Cardiac fibroblast (primary cell): Measurements from ENCODE around the gene CC2D1B.

ENCODE experiments used
- DNase-seq, 2 donors: peaks; one replicate each; pipeline versions ENCODE4 v3.0.0 to v3.0.0-alpha.2; 2010; ENCODE audit warnings: low read depth in 2 of 2
- H3K4me3 ChIP-seq, 2 donors: replicated peaks in 1 of 2; 1 replicate in 1 of 2; 2 replicates in 1 of 2; pipeline ENCODE4 v1.5.1; 2011; ENCODE audit warnings: low read depth in 2 of 2, low read length in 2 of 2, mild to moderate bottlenecking in 2 of 2, moderate library complexity in 1 of 2
- CTCF ChIP-seq: IDR thresholded peaks from one replicate; pipeline ENCODE4 v1.5.1; 2011; ENCODE audit warnings: low read depth, mild to moderate bottlenecking, low read length, inconsistent platforms

Gene CC2D1B

DNA sequence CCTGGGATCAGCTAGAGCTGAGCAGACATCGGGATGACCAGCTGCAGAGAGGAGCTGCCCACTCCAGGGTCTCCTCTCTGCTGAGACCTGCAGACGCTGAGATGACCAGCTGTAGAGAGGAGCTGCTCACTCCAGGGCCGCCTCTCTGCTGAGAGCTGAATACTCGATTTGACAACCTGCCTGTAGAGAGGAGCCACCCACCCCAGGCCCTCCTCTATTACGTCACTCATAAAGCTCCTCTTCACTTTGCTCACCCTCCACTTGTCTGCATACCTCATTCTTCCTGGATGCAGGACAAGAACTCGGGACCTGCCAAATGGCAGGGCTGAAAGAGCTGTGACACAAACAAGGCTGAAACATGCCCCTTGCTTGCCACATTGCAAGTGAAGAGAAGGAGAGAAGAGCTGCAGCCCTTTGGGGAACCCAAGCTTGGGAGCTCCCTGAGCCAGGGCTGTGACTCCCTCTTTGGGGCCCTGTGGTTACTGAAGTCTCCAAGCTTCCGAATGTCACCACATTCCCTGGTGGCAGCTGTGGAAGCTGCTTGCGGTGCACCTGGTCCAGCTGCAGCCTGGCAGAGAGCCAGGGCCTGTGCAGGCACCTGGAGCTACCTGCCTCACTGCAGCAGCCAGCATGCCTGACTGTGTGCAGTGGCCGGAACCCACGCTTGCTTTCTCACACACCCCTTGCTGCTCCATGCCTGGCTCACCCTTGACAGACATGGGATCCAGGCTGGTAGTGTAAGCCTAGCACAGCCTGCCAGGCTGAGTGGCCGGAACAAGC lies 59.6 kb downstream of the CC2D1B start:
- no peak for DNase-seq

DNA sequence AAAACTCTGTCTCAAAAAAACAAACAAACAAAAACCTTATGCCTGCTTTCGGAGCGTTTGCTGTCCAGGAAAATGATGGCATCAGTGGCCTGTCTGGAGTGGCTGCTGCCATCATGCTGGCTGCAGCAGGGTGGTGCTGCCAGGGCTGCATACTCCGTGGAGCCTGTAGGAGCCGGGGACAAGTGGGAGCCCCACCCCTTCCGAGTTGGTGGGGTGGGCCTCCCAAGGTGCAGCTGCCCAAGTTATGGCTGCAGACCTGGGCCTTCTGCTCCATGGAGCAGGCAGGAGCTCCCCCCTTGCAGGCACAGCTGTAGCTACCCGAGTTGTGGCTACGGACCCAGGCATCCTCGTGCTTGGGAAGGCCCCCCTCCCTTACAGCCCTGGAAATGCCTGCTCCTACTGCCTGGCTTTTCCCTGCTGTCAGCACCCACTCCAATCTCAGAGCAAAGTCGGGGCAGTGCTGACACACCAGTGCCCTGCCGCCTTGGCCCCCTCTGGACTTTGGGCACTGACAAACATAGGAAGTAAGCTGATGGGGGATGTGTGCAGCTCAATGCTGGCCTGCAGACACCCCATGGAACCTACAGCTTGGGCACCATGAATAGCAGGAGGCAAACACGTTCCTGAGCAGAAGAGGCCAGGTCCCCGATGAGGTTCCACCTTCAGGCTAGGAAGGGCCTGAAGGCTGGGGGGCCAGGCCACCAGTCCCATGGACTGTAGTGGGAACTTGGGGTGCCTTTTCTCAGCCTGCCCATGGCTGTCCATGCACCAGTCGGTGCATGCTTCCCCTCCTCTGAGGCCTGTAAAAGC lies 60.4 kb downstream of the CC2D1B start:
- no peak overlapping the region for H3K4me3 ChIP-seq
- no peak for DNase-seq
- TF ChIP-seq CTCF: no peak

More for the DNA sequence above, 59.6 kb downstream of the CC2D1B start:
- no peak for TF ChIP-seq CTCF
- no peak overlapping the region for H3K4me3 ChIP-seq
